HUES48 (cell line): ENCODE results near the gene LRRC14B.

Source experiments
- H3K27ac ChIP-seq: one replicate; pipeline ENCODE4 v1.7.0; 2013; ENCODE audit warnings: low read depth, low read length, inconsistent platforms
- H3K27me3 ChIP-seq: 2 replicates; pipeline ENCODE4 v1.6.1; 2013; ENCODE audit warnings: mild to moderate bottlenecking, low read length; ENCODE audit not compliant: control insufficient read depth, insufficient read depth
- H3K36me3 ChIP-seq: 2 replicates; pipeline ENCODE4 v1.6.1; 2013; ENCODE audit warnings: low read length; ENCODE audit not compliant: control insufficient read depth, insufficient read depth
- H3K4me1 ChIP-seq: 2 replicates; pipeline ENCODE4 v1.6.1; 2013; ENCODE audit warnings: mild to moderate bottlenecking, low read length; ENCODE audit not compliant: control insufficient read depth, insufficient read depth
- H3K4me3 ChIP-seq: 2 replicates; pipeline ENCODE4 v1.5.1; 2013; ENCODE audit warnings: mild to moderate bottlenecking, low read depth, low read length
- H3K9ac ChIP-seq: 2 replicates; pipeline ENCODE4 v1.6.1; 2013; ENCODE audit warnings: mild to moderate bottlenecking, low read depth, low read length, moderate library complexity
- H3K9me3 ChIP-seq: 2 replicates; pipeline ENCODE4 v1.6.1; 2013; ENCODE audit warnings: low read length; ENCODE audit not compliant: control insufficient read depth, insufficient read depth

The LRRC14B gene

GRCh38 chr5:167982-168660 is 23.2 kb upstream of the LRRC14B start:
- Histone ChIP-seq H3K4me3 (no peak overlapping the region), H3K4me1 (no peaks in the 10 kb centered on the region), H3K27ac (no peak overlapping the region), H3K9ac (no peak overlapping the region), H3K27me3 (no peaks in the 10 kb centered on the region), H3K9me3 (no peaks in the 10 kb centered on the region), H3K36me3 (peaks cover 22% of the 10 kb centered on the region)

GRCh38 chr5:169071-169727 is 22.1 kb upstream of the LRRC14B start:
- H3K4me3 ChIP-seq, result no peak overlapping the region

GRCh38 chr5:169728-170094 is 21.6 kb upstream of the LRRC14B start:
- Histone ChIP-seq H3K4me1 (no peaks in the 10 kb centered on the region), H3K9me3 (no peaks in the 10 kb centered on the region), H3K27me3 (no peaks in the 10 kb centered on the region), H3K27ac (no peak overlapping the region), H3K4me3 (no peak overlapping the region), H3K9ac (no peak overlapping the region), H3K36me3 (peaks cover 27% of the 10 kb centered on the region)

More at GRCh38 chr5:169071-169727, 22.1 kb upstream of the LRRC14B start:
- H3K9me3 ChIP-seq, result no peaks in the 10 kb centered on the region
- H3K9ac ChIP-seq, result no peak overlapping the region
- no peaks in the 10 kb centered on the region for H3K27me3 ChIP-seq
- H3K27ac ChIP-seq, result no peak overlapping the region
- H3K36me3 ChIP-seq, result peaks cover 24% of the 10 kb centered on the region
- no peaks in the 10 kb centered on the region for H3K4me1 ChIP-seq

GRCh38 chr5:170971-171800 is 20.1 kb upstream of the LRRC14B start:
- Histone ChIP-seq H3K9me3 (no peaks in the 10 kb centered on the region), H3K27ac (no peak overlapping the region), H3K4me3 (no peak overlapping the region), H3K36me3 (peaks cover 27% of the 10 kb centered on the region), H3K4me1 (no peaks in the 10 kb centered on the region), H3K27me3 (no peaks in the 10 kb centered on the region), H3K9ac (no peak overlapping the region)

- Histone ChIP-seq H3K9me3 (no peaks in the 10 kb centered on the region), H3K27me3 (no peaks in the 10 kb centered on the region), H3K4me1 (no peaks in the 10 kb centered on the region), H3K9ac (no peak overlapping the region), H3K4me3 (no peak overlapping the region), H3K36me3 (peaks cover 27% of the 10 kb centered on the region), H3K27ac (no peak overlapping the region)
These were observed 19.4 kb upstream of the LRRC14B start for GRCh38 chr5:171801-172331.

- no peaks in the 10 kb centered on the region for H3K4me1 ChIP-seq
- no peak overlapping the region for H3K9ac ChIP-seq
- peaks cover 27% of the 10 kb centered on the region for H3K36me3 ChIP-seq
- H3K4me3 ChIP-seq, result no peak overlapping the region
- no peaks in the 10 kb centered on the region for H3K9me3 ChIP-seq
- no peak overlapping the region for H3K27ac ChIP-seq
- H3K27me3 ChIP-seq, result no peaks in the 10 kb centered on the region
These were observed 18.9 kb upstream of the LRRC14B start for GRCh38 chr5:172421-172820.

GRCh38 chr5:172841-173251 is 18.4 kb upstream of the LRRC14B start:
- Histone ChIP-seq H3K4me1 (no peaks in the 10 kb centered on the region), H3K4me3 (no peak overlapping the region), H3K27me3 (no peaks in the 10 kb centered on the region), H3K27ac (no peak overlapping the region), H3K9ac (no peak overlapping the region), H3K9me3 (no peaks in the 10 kb centered on the region), H3K36me3 (peaks cover 27% of the 10 kb centered on the region)

GRCh38 chr5:173392-174290 is 17.7 kb upstream of the LRRC14B start:
- no peaks in the 10 kb centered on the region for H3K27me3 ChIP-seq
- H3K9me3 ChIP-seq, result no peaks in the 10 kb centered on the region
- peaks cover 27% of the 10 kb centered on the region for H3K36me3 ChIP-seq
- no peak overlapping the region for H3K27ac ChIP-seq
- no peak overlapping the region for H3K9ac ChIP-seq
- no peak overlapping the region for H3K4me3 ChIP-seq
- no peaks in the 10 kb centered on the region for H3K4me1 ChIP-seq

- Histone ChIP-seq H3K4me3 (no peak overlapping the region), H3K27ac (no peak overlapping the region), H3K9me3 (no peaks in the 10 kb centered on the region), H3K9ac (no peak overlapping the region), H3K27me3 (no peaks in the 10 kb centered on the region), H3K36me3 (peaks cover 27% of the 10 kb centered on the region), H3K4me1 (no peaks in the 10 kb centered on the region)
These were observed 17.0 kb upstream of the LRRC14B start for GRCh38 chr5:174291-174600.

GRCh38 chr5:174876-175465 is 16.3 kb upstream of the LRRC14B start:
- no peaks in the 10 kb centered on the region for H3K4me1 ChIP-seq
- H3K9me3 ChIP-seq, result no peaks in the 10 kb centered on the region
- H3K27me3 ChIP-seq, result no peaks in the 10 kb centered on the region
- H3K27ac ChIP-seq, result no peak overlapping the region
- H3K36me3 ChIP-seq, result peaks cover 27% of the 10 kb centered on the region
- no peak overlapping the region for H3K4me3 ChIP-seq
- no peak overlapping the region for H3K9ac ChIP-seq
